PFSK-1 (cell line): ENCODE results near the gene HECTD3.

Experiments
- FOXP2 ChIP-seq: optimal IDR thresholded peaks from 2 replicates; pipeline ENCODE3; 2011; ENCODE audit warnings: borderline replicate concordance, control low read depth, inconsistent platforms; ENCODE audit not compliant: insufficient read depth; ENCODE audit errors: extremely low read length, extremely low read depth
- POLR2AphosphoS5 ChIP-seq: IDR thresholded peaks from 2 replicates; pipeline ENCODE4 v1.6.1; 2012; ENCODE audit warnings: low read depth, mild to moderate bottlenecking, control low read depth, low read length, moderate library complexity
- REST ChIP-seq, 2 experiments: IDR thresholded peaks; 2 replicates each; pipeline versions ENCODE4 v1.6.1 to v1.8.0; 2011 to 2012; ENCODE audit warnings: low read depth in 2 of 2, low read length in 2 of 2, control low read depth in 1 of 2, inconsistent platforms in 1 of 2, mild to moderate bottlenecking in 1 of 2, moderate library complexity in 1 of 2; ENCODE audit not compliant: insufficient read depth in 1 of 2
- SIN3A ChIP-seq: IDR thresholded peaks from 2 replicates; pipeline ENCODE4 v1.6.1; 2012; ENCODE audit warnings: mild to moderate bottlenecking, low read length, moderate library complexity, borderline replicate concordance; ENCODE audit not compliant: insufficient read depth
- TAF1 ChIP-seq: IDR thresholded peaks from 2 replicates; pipeline ENCODE4 v1.6.1; 2012; ENCODE audit warnings: low read length, control low read depth, borderline replicate concordance; ENCODE audit not compliant: insufficient read depth

HECTD3 gene

DNA sequence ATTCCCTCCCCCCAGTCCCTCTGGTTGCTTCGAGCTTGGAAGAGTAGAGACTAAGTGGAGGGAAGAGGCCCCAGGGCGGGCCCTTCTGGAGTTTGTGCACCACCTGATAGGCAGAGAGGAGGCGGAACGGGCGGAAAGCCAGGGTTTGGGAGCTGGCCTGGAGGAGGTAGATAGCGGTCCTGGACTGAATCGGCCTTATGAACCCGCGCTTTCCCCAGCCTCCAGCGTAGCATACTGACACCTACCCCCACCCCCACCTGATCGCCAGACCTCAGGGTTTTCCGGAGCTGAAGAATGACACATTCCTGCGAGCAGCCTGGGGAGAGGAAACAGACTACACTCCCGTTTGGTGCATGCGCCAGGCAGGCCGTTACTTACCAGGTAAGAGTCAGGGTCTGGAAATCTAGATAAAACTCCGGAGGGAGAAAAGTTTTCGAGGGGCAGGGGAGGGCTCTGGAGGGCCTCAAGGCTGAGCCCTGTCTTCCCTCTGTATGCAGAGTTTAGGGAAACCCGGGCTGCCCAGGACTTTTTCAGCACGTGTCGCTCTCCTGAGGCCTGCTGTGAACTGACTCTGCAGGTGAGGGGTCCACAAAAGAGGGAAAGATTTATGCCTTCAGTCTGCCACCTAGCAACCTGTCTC, 1.6 kb upstream of the HECTD3 start:
- no peak for TF ChIP-seq TAF1
- TF ChIP-seq REST (IDR thresholded peaks at IDR 0.05; ENCODE audit: insufficient read depth in 1 of 2, low read depth in 2 of 2, low read length in 2 of 2): no peak
- TF ChIP-seq SIN3A: no peak
- TF ChIP-seq FOXP2: no peak
- no peak for TF ChIP-seq POLR2AphosphoS5

GRCh38 chr1:45011837-45012638, 914 bp upstream of the HECTD3 start, which contains the start of gene UROD:
Gene UROD (plus strand): TSS chr1:45012254. CDS start chr1:45012266, 12 bp downstream.
- TF ChIP-seq TAF1 (peak; percentile 75; the same call in 1 of the 2 replicates), POLR2AphosphoS5 (peak; percentile 76; the same call in 1 of the 2 replicates), REST (IDR thresholded peaks at IDR 0.05; ENCODE audit: insufficient read depth in 1 of 2, low read depth in 2 of 2, low read length in 2 of 2) (no peak), FOXP2 (no peak), SIN3A (peak; percentile 96; the same call in 1 of the 2 replicates)

GRCh38 chr1:45009956-45010854, 919 bp downstream of the HECTD3 start:
- TF ChIP-seq SIN3A (no peak), REST (IDR thresholded peaks at IDR 0.05; ENCODE audit: insufficient read depth in 1 of 2, low read depth in 2 of 2, low read length in 2 of 2) (no peak), TAF1 (no peak), POLR2AphosphoS5 (no peak), FOXP2 (no peak)

DNA sequence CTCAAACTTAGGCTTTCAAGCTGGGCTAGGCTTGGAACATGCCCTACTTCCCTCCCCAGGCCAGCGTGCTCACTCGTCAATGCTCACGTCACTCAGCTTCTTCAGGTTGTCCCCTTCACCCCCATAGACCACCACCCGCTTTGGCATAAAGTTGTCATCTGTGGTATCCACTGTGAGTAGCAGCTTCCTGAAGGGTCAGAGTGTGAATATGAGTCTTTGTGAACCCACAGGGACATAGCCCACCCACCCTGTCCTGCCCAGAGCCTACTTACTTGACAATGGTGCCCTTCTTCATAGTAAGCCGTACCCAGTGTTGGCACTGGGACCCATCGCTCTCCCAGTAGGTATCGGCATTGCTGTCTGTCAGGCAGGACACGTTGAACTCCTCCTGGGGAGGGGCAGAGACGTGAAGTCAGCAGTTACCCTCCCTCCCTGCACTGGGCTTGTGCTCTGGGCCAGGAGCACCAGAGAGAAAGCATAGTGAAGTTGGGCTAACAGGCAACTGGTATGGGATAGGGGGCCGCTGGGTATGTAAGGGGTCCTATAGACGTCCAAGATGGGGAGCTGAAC, 1.7 kb downstream of the HECTD3 start:
- TF ChIP-seq TAF1 (no peak), REST (IDR thresholded peaks at IDR 0.05; ENCODE audit: insufficient read depth in 1 of 2, low read depth in 2 of 2, low read length in 2 of 2) (no peak), POLR2AphosphoS5 (no peak), SIN3A (no peak), FOXP2 (no peak)
